Measurements from ENCODE around the gene BPNT1.

The BPNT1 gene

DNA sequence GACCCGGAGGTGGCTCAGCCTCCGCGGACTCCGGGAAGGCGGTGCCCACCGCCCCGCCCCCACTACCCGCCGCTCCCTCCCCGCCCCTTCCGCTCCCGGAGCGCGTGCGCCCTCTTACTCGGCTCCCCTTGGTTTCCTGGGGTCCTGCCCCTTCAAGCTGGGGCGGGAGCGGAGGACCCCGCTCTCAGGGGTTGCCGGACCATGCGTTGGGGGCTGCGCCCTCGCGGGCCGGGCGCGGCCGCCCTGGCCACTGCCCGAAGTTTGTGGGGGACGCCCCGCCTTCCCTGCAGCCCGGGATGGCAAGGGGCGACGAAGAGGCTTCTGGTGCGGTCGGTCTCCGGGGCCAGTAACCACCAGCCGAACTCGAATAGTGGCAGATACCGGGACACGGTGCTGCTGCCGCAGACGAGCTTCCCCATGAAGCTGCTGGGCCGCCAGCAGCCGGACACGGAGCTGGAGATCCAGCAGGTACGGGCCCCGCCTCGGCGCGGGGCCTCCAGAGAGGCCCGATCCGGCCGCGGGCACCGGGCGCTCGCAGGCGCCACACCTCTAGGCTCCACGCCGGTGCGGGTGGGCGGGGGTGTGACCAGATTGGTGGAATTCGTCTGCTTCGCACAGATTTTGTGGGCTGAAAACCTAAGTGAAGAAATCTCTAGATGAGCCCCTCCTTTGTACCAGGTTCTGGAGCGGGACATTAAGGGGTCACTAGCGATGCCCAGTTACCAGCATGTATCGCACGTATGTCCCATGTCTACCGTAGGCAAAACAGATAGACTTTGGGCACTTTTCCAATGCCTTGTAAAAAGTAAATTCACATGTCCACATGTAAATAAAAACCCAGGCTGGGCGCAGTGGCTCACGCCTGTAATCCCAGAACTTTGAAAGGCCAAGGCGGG lies 4.7 kb upstream of the BPNT1 start, which contains the start of gene IARS2:
TSS of gene IARS2 (plus strand) at position 117 of the 896 bp plus-strand sequence. CDS start at position 202, 85 bp downstream.
- H3K79me2 ChIP-seq (ENCODE audit: insufficient read depth, low read length): peaks cover 38% of the 10 kb centered on the region
- no peak for TF ChIP-seq EZH2 (IDR thresholded peaks at IDR 0.05; ENCODE audit: borderline replicate concordance, low read depth, low read length, severe bottlenecking)
- TF ChIP-seq, protein P1, sequence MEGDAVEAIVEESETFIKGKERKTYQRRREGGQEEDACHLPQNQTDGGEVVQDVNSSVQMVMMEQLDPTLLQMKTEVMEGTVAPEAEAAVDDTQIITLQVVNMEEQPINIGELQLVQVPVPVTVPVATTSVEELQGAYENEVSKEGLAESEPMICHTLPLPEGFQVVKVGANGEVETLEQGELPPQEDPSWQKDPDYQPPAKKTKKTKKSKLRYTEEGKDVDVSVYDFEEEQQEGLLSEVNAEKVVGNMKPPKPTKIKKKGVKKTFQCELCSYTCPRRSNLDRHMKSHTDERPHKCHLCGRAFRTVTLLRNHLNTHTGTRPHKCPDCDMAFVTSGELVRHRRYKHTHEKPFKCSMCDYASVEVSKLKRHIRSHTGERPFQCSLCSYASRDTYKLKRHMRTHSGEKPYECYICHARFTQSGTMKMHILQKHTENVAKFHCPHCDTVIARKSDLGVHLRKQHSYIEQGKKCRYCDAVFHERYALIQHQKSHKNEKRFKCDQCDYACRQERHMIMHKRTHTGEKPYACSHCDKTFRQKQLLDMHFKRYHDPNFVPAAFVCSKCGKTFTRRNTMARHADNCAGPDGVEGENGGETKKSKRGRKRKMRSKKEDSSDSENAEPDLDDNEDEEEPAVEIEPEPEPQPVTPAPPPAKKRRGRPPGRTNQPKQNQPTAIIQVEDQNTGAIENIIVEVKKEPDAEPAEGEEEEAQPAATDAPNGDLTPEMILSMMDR (IDR thresholded peaks at IDR 0.05; ENCODE audit: borderline replicate concordance, extremely low read depth, low read length, poor library complexity, severe bottlenecking): no peak
- peak; percentile 90 for DNase-seq

DNA sequence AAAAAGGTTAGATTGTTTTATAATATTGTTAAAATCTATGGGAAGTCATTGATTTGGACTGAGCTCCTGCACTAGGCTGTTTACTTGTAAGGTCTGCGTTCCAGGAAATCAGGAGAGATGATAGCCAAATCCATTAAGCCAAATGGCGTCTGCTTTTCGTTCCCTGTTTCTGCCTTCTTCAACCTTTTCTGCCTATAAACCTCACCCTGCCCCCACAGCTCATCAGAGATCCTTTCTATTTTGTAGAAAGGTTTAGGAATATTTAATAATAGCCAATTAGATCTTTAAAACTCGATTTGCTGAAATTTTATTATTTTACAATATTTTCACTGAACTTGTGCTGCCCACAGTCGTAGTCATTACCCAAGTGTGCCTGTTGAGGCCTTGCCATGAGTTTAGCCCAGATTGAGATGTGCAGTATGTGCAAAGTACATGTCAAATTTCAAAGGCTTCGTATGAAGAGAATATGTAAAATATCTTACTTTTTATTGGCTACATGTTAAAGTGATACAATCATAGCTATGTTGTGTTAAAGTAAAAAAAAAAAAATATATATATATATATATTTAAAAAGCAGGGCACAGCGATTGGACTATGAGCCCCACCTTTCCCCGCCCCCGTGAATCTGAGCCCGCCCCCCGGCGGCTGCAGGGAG lies 3.9 kb upstream of the BPNT1 start:
- Histone ChIP-seq H4K20me1 (ENCODE audit: insufficient read depth, low read length) (no peaks in the 10 kb centered on the region), H3K27ac (ENCODE audit: low read length) (no peak overlapping the region)

More for the DNA sequence above, 4.7 kb upstream of the BPNT1 start, which contains the start of gene IARS2:
- H3K4me2 ChIP-seq (ENCODE audit: insufficient read depth, low read length): peak within 1 kb of the TSS; percentile 73
- peaks cover 34% of the 10 kb centered on the region for H3K4me1 ChIP-seq (ENCODE audit: insufficient read depth, low read length)
- no peaks in the 10 kb centered on the region for H3K27me3 ChIP-seq (ENCODE audit: insufficient read depth, low read length, poor library complexity)
- H3K4me3 ChIP-seq (ENCODE audit: low read depth in 1 of 2, low read length in 2 of 2): peak within 1 kb of the TSS; percentile 82 to 93
- ATAC-seq (ENCODE audit: insufficient read depth, low read depth): peak; percentile 84
- H2AFZ ChIP-seq (ENCODE audit: low read depth, low read length): peak within 1 kb of the TSS; percentile 87
- no peaks in the 10 kb centered on the region for H3K9me3 ChIP-seq (ENCODE audit: insufficient read depth, low read length, severe bottlenecking)
- peak within 1 kb of the TSS; percentile 89 for H3K9ac ChIP-seq (ENCODE audit: low read depth, low read length)
- H3K27ac ChIP-seq (ENCODE audit: low read length): peak within 1 kb of the TSS; percentile 76
- H4K20me1 ChIP-seq (ENCODE audit: insufficient read depth, low read length): no peaks in the 10 kb centered on the region
- peaks cover 15% of the 10 kb centered on the region for H3K36me3 ChIP-seq (ENCODE audit: insufficient read depth, low read length)

DNA sequence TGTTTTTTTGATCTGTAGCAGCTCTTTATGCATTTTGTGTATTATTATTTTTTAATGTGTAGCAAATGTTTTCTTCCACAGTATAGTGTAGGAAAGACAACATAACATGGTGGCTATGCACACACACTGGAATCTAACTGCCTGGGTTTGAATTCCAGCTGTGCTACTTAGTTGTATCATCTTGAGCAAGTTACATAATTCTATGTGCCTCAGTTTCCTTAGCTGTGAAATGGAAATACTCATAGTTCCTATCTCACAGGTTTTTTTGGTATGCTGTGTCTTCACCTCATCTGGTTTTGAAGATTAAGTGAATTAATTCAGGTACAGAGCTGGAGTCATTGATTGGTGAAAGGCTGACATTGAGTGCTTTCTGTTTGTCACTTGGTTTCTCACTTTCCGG lies 3.1 kb upstream of the BPNT1 start:
- no peak overlapping the region for H3K4me2 ChIP-seq (ENCODE audit: insufficient read depth, low read length)
- H3K9ac ChIP-seq (ENCODE audit: low read depth, low read length): no peak overlapping the region
- TF ChIP-seq, protein P1 (IDR thresholded peaks at IDR 0.05; ENCODE audit: borderline replicate concordance, extremely low read depth, low read length, poor library complexity, severe bottlenecking): no peak
- no peak for TF ChIP-seq EZH2 (IDR thresholded peaks at IDR 0.05; ENCODE audit: borderline replicate concordance, low read depth, low read length, severe bottlenecking)
- H3K36me3 ChIP-seq (ENCODE audit: insufficient read depth, low read length): peaks cover 8% of the 10 kb centered on the region
- no peaks in the 10 kb centered on the region for H3K9me3 ChIP-seq (ENCODE audit: insufficient read depth, low read length, severe bottlenecking)
- H3K79me2 ChIP-seq (ENCODE audit: insufficient read depth, low read length): peaks cover 47% of the 10 kb centered on the region
- no peaks in the 10 kb centered on the region for H3K27me3 ChIP-seq (ENCODE audit: insufficient read depth, low read length, poor library complexity)
- H3K27ac ChIP-seq (ENCODE audit: low read length): no peak overlapping the region
- H3K4me3 ChIP-seq (ENCODE audit: low read depth in 1 of 2, low read length in 2 of 2): no peak overlapping the region
- no peak for ATAC-seq (ENCODE audit: insufficient read depth, low read depth)
- no peaks in the 10 kb centered on the region for H4K20me1 ChIP-seq (ENCODE audit: insufficient read depth, low read length)
- DNase-seq: no peak
- H2AFZ ChIP-seq (ENCODE audit: low read depth, low read length): no peak overlapping the region
- peaks cover 43% of the 10 kb centered on the region for H3K4me1 ChIP-seq (ENCODE audit: insufficient read depth, low read length)

More for the DNA sequence above, 3.9 kb upstream of the BPNT1 start:
- Histone ChIP-seq H3K4me3 (ENCODE audit: low read depth in 1 of 2, low read length in 2 of 2) (peak overlapping the region in 1 of 2 experiments; percentile 34; a peak in 1 of 4 replicates), H3K36me3 (ENCODE audit: insufficient read depth, low read length) (peaks cover 13% of the 10 kb centered on the region), H3K79me2 (ENCODE audit: insufficient read depth, low read length) (peaks cover 44% of the 10 kb centered on the region), H3K4me1 (ENCODE audit: insufficient read depth, low read length) (peaks cover 36% of the 10 kb centered on the region), H3K9ac (ENCODE audit: low read depth, low read length) (no peak overlapping the region), H2AFZ (ENCODE audit: low read depth, low read length) (peak overlapping the region; percentile 44), H3K4me2 (ENCODE audit: insufficient read depth, low read length) (peak overlapping the region; percentile 44), H3K9me3 (ENCODE audit: insufficient read depth, low read length, severe bottlenecking) (no peaks in the 10 kb centered on the region), H3K27me3 (ENCODE audit: insufficient read depth, low read length, poor library complexity) (no peaks in the 10 kb centered on the region)
- DNase-seq (no peak), ATAC-seq (ENCODE audit: insufficient read depth, low read depth) (no peak)
- TF ChIP-seq, protein P1 (IDR thresholded peaks at IDR 0.05; ENCODE audit: borderline replicate concordance, extremely low read depth, low read length, poor library complexity, severe bottlenecking): no peak
- TF ChIP-seq EZH2 (IDR thresholded peaks at IDR 0.05; ENCODE audit: borderline replicate concordance, low read depth, low read length, severe bottlenecking): no peak

Data from DND-41 (cell line).